GM21367 (cell line): ENCODE results near the gene UBALD2.

Source experiments
- ATAC-seq: cut with Tn5 transposase; IDR thresholded peaks from one replicate; pipeline ENCODE4 v1.9.1; 2021; ENCODE audit not compliant: unreplicated experiment

Gene UBALD2

DNA sequence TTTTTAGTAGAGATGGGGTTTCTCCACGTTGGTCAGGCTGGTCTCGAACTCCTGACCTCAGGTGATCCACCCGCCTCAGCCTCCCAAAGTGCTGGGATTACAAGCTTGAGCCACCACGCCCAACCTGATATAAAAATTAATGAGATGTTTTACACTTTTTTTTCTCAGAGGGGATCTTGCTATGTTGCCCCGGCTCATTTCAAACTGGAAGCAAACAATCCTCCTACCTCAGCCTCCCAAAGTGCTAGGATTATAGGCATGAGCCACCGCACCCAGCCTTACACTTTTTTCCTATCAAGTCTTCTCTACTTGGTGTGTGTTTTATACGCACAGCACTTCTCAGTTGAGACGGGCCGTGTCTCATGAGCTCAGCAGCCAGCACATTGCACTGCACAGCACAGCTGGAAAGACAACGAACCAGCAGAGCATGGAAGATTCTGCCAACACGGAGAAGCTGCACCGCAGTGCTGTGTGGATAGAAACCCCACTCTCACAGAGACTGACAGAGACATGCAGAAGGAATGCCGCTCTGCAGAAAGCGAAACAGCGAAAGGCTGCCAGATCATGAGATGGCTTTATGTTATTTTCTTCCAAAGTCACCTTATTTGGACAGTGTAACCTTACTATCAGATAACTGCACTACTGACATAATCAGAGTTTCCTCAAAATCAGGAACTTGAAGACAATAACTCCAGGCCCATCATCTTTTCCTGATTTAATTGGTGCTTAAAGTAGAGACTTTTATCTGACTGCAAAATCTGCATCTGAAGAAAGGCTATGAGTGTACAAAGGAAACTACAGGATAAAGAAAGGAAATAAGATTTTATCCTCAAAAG, 49.5 kb downstream of the UBALD2 start:
- ATAC-seq, result no peak

GRCh38 chr17:76317535-76317934, 52.4 kb downstream of the UBALD2 start:
- ATAC-seq, result no peak

DNA sequence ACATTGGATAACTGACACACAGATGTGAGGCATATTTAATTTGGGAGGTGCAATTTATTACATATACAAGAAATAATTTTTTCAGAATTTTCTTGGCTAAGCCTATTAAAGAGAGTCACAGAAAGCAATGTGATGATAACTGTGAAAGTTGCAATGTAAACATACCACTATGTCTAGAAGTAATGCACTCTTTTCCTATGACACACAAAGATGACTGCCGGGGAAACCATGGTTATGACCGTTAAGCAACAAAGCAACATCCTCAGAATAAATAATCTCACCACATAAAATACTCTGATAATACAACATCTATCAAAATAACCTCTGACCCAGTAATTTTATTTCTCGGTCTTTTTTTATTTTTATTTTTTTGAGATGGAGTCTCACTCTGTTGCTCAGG, 53.4 kb downstream of the UBALD2 start:
- no peak for ATAC-seq
